ENCODE measurements around the gene COPRS. TPM values are rescaled to one million over a fixed set of nuclear protein-coding genes. Genes with fewer than 3 reads are reported as not detected.

COPRS gene
- polyA plus RNA-seq, 1 of the 3 experiments (the other 2 are of a cell fraction), result 88.8 TPM

DNA sequence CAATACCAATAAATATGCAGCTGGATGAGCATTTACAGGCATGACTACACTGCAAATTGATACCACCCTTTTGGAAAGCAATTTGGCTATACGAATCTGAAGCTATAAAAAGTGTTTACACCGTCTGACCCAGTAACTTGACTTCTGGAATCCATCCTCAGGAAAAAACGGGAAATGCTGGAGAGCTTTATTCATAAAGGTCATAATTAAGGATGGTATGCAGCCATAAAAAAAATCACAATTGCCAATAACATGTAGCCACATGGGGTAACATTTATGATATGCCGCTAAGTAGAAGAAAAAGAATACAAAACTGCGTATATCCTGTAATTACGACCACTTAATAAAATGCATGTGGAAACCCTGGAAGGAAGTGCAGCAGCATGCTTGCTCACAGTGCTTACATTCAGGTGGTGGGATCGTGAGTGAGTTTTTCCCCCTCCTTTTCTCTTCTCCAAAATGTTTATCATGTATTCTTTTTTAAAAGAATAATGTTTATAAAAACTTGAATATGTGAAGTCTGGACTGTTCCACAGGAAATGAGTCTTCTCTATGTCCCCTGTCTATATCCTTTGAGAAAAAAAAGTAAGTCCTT is 34.2 kb downstream of the COPRS start (continued):
- no peak for TF ChIP-seq PBX3 (IDR thresholded peaks at IDR 0.05)
- no peak for TF ChIP-seq NRF1 (IDR thresholded peaks at IDR 0.05; ENCODE audit: low read depth, low read length)

DNA sequence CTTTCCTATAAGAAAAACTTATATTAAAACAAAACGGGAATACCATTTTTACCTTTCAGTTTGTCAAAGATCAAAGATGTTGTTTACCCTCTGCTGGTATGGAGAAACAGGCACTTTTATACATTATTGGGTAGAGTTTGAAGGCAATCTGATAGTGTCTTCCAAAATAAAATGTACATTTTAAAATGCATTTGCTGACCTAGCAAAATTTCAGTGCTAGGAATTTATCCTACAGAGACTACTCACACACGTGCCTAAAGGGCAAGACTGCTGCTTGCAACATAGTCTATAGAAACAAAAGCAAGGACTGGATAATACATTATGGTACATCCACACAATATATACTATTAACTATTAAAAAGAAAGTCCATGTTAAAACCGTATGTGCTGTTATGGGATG is 36.0 kb downstream of the COPRS start:
- no peaks in the 10 kb centered on the region for H3K27me3 ChIP-seq (ENCODE audit: insufficient read depth)
- peaks cover 4 to 7% of the 10 kb centered on the region in 2 experiments; a peak in 2 of 4 replicates for H3K4me1 ChIP-seq (ENCODE audit: control insufficient read depth in 1 of 2, insufficient read depth in 2 of 2, low read depth in 1 of 2, low read length in 1 of 2)
- H2AFZ ChIP-seq (ENCODE audit: low read depth), result no peak overlapping the region
- no peak overlapping the region for H3K9ac ChIP-seq
- WGBS (ENCODE audit: low lambda C conversion rate), result 69% methylated on average over 3 of the region's 3 CpGs
- H3K9me2 ChIP-seq, result no peaks in the 10 kb centered on the region
- TF ChIP-seq GATA2 (CRISPR knock-in tag; IDR thresholded peaks at IDR 0.05) (no peak), CHD2 (IDR thresholded peaks at IDR 0.05; ENCODE audit: low read length, partially characterized antibody) (no peak), FOXM1 (IDR thresholded peaks at IDR 0.05; ENCODE audit: low read depth) (no peak), FOSL2 (IDR thresholded peaks at IDR 0.05; ENCODE audit: borderline replicate concordance, low read depth) (no peak), NRF1 (IDR thresholded peaks at IDR 0.05; ENCODE audit: low read depth, low read length) (no peak), RCOR1 (IDR thresholded peaks at IDR 0.05; ENCODE audit: low read length) (no peak), POLR2AphosphoS5 (IDR thresholded peaks at IDR 0.05; ENCODE audit: low read depth, low read length) (no peak), JUND (IDR thresholded peaks at IDR 0.05) (no peak), ELF1 (IDR thresholded peaks at IDR 0.05) (no peak), CTCF (IDR thresholded peaks at IDR 0.05) (no peak), GABPA (IDR thresholded peaks at IDR 0.05; ENCODE audit: low read depth) (no peak), SMC3 (IDR thresholded peaks at IDR 0.05; ENCODE audit: low read depth, low read length) (no peak), FOXJ3 (CRISPR knock-in tag; IDR thresholded peaks at IDR 0.05) (no peak), RXRA (IDR thresholded peaks at IDR 0.05; ENCODE audit: borderline replicate concordance, low read depth) (no peak), PBX3 (IDR thresholded peaks at IDR 0.05) (no peak), MXI1 (IDR thresholded peaks at IDR 0.05; ENCODE audit: low read depth, low read length) (no peak), EZH2phosphoT487 (IDR thresholded peaks at IDR 0.05; ENCODE audit: borderline replicate concordance, low read depth) (no peak)
- TF ChIP-seq, protein P1, sequence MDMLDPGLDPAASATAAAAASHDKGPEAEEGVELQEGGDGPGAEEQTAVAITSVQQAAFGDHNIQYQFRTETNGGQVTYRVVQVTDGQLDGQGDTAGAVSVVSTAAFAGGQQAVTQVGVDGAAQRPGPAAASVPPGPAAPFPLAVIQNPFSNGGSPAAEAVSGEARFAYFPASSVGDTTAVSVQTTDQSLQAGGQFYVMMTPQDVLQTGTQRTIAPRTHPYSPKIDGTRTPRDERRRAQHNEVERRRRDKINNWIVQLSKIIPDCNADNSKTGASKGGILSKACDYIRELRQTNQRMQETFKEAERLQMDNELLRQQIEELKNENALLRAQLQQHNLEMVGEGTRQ (IDR thresholded peaks at IDR 0.05; ENCODE audit: borderline replicate concordance, low read depth, low read length), result no peak
- TF ChIP-seq, protein P2, sequence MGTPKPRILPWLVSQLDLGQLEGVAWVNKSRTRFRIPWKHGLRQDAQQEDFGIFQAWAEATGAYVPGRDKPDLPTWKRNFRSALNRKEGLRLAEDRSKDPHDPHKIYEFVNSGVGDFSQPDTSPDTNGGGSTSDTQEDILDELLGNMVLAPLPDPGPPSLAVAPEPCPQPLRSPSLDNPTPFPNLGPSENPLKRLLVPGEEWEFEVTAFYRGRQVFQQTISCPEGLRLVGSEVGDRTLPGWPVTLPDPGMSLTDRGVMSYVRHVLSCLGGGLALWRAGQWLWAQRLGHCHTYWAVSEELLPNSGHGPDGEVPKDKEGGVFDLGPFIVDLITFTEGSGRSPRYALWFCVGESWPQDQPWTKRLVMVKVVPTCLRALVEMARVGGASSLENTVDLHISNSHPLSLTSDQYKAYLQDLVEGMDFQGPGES (IDR thresholded peaks at IDR 0.05; ENCODE audit: low read depth, low read length), result no peak
- TF ChIP-seq, protein P3, sequence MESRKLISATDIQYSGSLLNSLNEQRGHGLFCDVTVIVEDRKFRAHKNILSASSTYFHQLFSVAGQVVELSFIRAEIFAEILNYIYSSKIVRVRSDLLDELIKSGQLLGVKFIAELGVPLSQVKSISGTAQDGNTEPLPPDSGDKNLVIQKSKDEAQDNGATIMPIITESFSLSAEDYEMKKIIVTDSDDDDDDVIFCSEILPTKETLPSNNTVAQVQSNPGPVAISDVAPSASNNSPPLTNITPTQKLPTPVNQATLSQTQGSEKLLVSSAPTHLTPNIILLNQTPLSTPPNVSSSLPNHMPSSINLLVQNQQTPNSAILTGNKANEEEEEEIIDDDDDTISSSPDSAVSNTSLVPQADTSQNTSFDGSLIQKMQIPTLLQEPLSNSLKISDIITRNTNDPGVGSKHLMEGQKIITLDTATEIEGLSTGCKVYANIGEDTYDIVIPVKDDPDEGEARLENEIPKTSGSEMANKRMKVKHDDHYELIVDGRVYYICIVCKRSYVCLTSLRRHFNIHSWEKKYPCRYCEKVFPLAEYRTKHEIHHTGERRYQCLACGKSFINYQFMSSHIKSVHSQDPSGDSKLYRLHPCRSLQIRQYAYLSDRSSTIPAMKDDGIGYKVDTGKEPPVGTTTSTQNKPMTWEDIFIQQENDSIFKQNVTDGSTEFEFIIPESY (IDR thresholded peaks at IDR 0.05; ENCODE audit: borderline replicate concordance, low read depth), result no peak
- no peaks in the 10 kb centered on the region for H3K9me3 ChIP-seq
- CTCF ChIA-PET, result interaction anchor here (12.0 kb wide), 1 partner anchor 19 kb away, joined by 89 read pairs; no protein-coding TSS in a partner anchor
- H3K36me3 ChIP-seq (replicated peaks in 1 of 2; ENCODE audit: control insufficient read depth in 1 of 2, insufficient read depth in 2 of 2, low read length in 1 of 2), result no peaks in the 10 kb centered on the region
- peaks cover 9% of the 10 kb centered on the region for H3F3A ChIP-seq (replicated peaks; ENCODE audit: insufficient read depth)
- no peak overlapping the region for H3K27ac ChIP-seq (ENCODE audit: low read depth in 2 of 2, low read length in 1 of 2)
- H3K4me2 ChIP-seq, result no peak overlapping the region
- no peaks in the 10 kb centered on the region for H4K20me1 ChIP-seq (ENCODE audit: insufficient read depth)
- DNase-seq, result no peak
- no peak overlapping the region for H3K4me3 ChIP-seq (ENCODE audit: low read depth in 2 of 2, low read length in 1 of 2)
- no peaks in the 10 kb centered on the region for H3K79me2 ChIP-seq (ENCODE audit: insufficient read depth)
- POLR2A ChIA-PET, result no interaction called here
